GM21390 (cell line): ENCODE measurements around the gene LYSMD2.
"Not testable (repeated sequence)": the region's sequence is repeated elsewhere in the genome, so short reads cannot be mapped to it uniquely, and the experiment has no call there.

Experiments used
- ATAC-seq: cut with Tn5 transposase; IDR thresholded peaks from one replicate; pipeline ENCODE4 v1.9.1; 2021; ENCODE audit not compliant: unreplicated experiment

The LYSMD2 gene

GRCh38 chr15:51737522-51738305, at the start of gene LYSMD2:
TSS of gene LYSMD2 (minus strand) at chr15:51737655. CDS start at chr15:51737622, 33 bp downstream.
- ATAC-seq = peak; percentile 36

GRCh38 chr15:51787130-51787529, 49.7 kb upstream of the LYSMD2 start:
- not testable (repeated sequence) for ATAC-seq

GRCh38 chr15:51783967-51784366, 46.5 kb upstream of the LYSMD2 start:
- ATAC-seq = no peak

GRCh38 chr15:51782357-51782896, 45.0 kb upstream of the LYSMD2 start:
- no peak for ATAC-seq

GRCh38 chr15:51781506-51781905, 44.1 kb upstream of the LYSMD2 start:
- ATAC-seq = no peak

- ATAC-seq = no peak
These were observed 43.2 kb upstream of the LYSMD2 start for GRCh38 chr15:51780636-51781035.

GRCh38 chr15:51776952-51777569, 39.6 kb upstream of the LYSMD2 start:
- peak; percentile 53 for ATAC-seq

- no peak for ATAC-seq
These were observed 38.7 kb upstream of the LYSMD2 start for GRCh38 chr15:51775967-51776816.

GRCh38 chr15:51774916-51775315, 37.5 kb upstream of the LYSMD2 start:
- ATAC-seq = no peak

- no peak for ATAC-seq
These were observed 34.3 kb upstream of the LYSMD2 start for GRCh38 chr15:51771773-51772172.

- ATAC-seq = no peak
These were observed 33.4 kb upstream of the LYSMD2 start for GRCh38 chr15:51770902-51771301.

GRCh38 chr15:51768018-51768417, 30.6 kb upstream of the LYSMD2 start:
- no peak for ATAC-seq

- ATAC-seq = no peak
These were observed 28.9 kb upstream of the LYSMD2 start for GRCh38 chr15:51766341-51766740.

- ATAC-seq = no peak
These were observed 28.3 kb upstream of the LYSMD2 start for GRCh38 chr15:51765751-51766150.

- ATAC-seq = no peak
These were observed 23.4 kb upstream of the LYSMD2 start for GRCh38 chr15:51760805-51761204.

- ATAC-seq = no peak
These were observed 22.2 kb upstream of the LYSMD2 start for GRCh38 chr15:51759557-51760070.

- ATAC-seq = no peak
These were observed 21.2 kb upstream of the LYSMD2 start for GRCh38 chr15:51758645-51759044.

- no peak for ATAC-seq
These were observed 20.0 kb upstream of the LYSMD2 start for GRCh38 chr15:51757450-51757849.

GRCh38 chr15:51756482-51756881, 19.0 kb upstream of the LYSMD2 start:
- no peak for ATAC-seq

- ATAC-seq = no peak
These were observed 18.3 kb upstream of the LYSMD2 start for GRCh38 chr15:51755790-51756189.

GRCh38 chr15:51754267-51754666, 16.8 kb upstream of the LYSMD2 start:
- no peak for ATAC-seq
